Activated CD8-positive, alpha-beta memory T cell treated with anti-CD3 and anti-CD28 coated beads for 4 hours (primary cell): ENCODE results near the gene HJV.
A peak's percentile ranks its signal among the peaks of the same experiment; 100 is the strongest.

Experiments used
- DNase-seq, 2 donors: peaks; one replicate each; pipeline ENCODE4 v3.0.0-alpha.2; 2020; ENCODE audit warnings: low read depth in 2 of 2

The HJV gene

DNA sequence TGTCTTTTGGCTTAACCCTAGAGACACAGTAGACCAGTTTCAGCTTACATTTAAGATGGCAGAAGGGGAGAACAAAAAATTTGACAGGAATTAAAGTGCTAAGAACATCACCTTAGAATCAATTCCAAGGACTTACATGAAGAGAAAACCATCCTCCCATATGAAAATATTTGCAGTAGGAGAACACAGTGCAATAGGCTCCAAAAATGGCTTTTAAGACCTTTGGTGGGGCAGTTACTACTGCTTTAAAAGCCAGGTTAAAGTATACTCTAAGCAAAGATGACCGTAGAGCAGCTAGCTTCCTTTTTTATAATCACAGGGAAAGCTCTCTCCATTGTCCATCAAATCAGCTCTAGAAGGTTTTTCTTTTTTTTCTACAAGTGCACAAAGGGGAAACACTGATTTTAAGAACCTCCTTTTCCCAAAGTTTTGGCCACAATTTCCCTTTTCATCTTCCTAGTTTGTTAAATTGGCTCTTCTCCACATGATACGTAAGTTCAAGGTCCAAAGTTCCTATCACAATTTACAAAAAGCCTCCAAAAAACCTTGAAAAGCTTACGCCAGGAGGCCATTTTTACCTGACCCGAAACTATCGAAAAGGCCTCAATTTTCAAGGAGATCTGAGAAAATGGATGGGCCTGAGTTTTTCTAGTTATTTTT is 28.4 kb downstream of the HJV start:
- DNase-seq: no peak

DNA sequence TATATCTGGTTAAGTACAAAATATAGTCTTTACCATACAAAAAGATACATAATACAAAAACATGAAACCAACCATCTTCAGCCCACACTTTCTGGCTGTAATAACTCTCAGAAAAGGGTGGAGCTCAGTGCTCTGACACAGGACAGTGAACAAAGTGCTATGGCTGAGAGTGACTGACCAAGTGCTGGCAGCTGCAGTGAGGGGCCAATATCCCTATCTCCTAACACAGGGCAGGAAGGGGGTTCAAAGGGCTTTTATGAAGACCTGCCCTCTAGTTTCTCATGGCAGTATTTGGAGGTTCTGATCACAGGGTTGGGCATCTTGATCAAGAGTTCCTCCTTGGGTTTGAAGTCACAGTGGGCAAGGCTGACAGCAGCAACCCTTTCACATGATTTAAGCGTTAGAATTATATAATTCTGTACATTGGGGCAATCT is 29.0 kb downstream of the HJV start:
- no peak for DNase-seq

GRCh38 chr1:145991735-145992412 is 29.7 kb downstream of the HJV start:
- no peak for DNase-seq

DNA sequence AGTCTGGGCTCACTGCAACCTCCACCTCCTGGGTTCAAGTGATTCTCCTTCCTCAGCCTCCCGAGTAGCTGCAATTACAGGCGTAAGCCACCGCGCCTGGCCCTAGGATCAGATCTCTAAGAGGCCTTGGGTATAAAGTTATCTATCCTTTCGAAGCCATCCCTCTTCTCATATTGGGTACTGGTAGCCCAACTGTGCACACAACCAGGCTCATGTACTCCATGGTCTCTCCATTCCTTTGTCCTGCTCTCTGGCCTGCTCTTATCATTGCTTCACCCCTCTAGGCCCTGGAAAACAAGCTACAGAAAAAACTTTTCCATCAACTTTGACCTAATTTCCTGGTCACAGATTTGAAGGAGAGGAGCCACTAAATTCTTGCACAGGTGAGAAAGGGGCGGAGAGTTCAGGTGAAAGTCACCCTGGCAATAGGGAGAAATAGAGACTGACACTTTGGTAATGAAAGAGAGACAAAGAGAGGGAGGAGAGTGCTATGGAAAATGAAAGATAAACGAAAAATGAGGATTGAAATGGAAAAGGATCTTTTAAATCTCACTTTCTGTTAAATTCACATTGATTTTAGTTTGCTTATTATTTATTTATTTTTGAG is 31.2 kb downstream of the HJV start:
- no peak for DNase-seq

DNA sequence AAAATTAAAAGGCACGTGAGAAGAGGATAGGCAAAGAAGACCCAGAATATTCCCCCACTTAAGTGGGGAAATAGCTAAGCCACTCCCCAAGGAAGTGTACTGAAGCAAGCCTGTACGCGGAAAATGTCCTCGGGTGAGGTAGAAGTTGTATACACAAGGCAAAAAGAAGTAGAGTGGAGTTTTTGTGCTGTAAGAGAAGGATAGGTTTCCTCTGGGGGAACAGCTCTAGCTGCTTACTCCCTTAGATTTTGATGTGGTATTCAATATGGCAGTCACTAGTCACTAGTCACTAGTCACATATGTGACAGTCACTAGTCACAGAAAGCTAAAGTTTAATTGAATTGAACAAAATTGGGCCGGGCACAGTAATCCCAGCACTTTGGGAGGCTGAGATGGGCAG is 32.8 kb downstream of the HJV start:
- DNase-seq: no peak

GRCh38 chr1:145987926-145988325 is 33.6 kb downstream of the HJV start:
- no peak for DNase-seq

- DNase-seq: no peak
These were observed 35.0 kb downstream of the HJV start for GRCh38 chr1:145986551-145986950.

- DNase-seq: no peak
These were observed 35.8 kb downstream of the HJV start for GRCh38 chr1:145985502-145986439.

DNA sequence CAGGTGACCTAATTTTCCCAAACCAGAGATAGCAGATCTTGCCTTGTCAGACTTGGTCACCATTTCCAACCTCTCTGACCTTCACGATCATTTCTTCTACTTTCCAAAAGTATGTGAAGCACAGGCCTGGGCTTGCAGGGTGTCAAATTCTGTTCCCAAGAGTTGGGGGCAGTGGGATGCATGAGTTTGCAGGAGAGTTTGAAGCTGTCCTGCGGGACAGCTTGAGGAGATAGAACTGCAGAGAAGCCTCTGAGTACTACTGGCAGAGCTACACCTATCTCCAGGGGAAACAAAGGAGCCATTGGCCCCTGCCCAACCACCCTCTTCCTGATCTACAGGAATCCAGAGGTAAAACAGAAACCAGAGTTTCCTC is 36.4 kb downstream of the HJV start:
- no peak for DNase-seq

DNA sequence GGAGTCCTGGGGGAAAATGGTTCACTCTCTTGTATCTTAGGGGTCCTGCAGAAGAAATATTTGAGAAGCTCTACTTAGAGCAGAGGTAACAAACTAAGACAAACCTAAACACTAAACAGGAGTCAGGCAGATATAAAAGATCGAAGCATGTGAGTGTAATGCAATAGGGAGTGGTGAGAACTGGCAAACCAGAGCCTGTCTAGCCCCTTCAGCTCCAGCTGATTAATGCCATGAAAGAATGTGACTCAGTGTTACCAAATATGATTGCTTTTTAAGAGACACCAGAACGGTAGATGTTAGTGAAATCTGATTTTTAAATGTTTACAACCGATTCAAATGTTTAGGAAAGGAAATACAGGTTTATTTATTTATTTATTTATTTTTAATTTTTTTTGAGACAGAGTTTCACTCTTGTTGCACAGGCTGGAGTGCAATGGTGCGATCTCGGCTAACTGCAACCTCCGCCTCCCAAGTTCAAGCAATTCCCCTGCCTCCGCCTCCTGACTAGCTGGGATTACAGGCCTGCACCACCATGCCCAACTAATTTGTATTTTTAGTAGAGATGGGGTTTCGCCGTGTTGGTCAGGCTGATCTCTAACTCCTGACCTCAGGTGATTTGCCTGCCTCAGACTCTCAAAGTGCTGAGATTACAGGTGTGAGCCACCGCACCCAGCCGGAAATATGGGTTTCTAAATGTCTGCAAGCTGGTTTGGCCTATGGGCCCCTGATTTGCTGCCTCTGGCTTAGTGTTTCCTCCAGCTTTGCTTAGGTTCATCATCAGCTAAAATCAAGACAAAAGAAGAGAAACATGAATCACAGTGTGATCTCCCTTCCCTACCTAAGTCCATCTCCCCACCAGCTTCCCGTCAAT is 37.3 kb downstream of the HJV start:
- no peak for DNase-seq

GRCh38 chr1:145983206-145983675 is 38.3 kb downstream of the HJV start:
- DNase-seq: no peak

- no peak for DNase-seq
These were observed 39.4 kb downstream of the HJV start for GRCh38 chr1:145982010-145982723.

DNA sequence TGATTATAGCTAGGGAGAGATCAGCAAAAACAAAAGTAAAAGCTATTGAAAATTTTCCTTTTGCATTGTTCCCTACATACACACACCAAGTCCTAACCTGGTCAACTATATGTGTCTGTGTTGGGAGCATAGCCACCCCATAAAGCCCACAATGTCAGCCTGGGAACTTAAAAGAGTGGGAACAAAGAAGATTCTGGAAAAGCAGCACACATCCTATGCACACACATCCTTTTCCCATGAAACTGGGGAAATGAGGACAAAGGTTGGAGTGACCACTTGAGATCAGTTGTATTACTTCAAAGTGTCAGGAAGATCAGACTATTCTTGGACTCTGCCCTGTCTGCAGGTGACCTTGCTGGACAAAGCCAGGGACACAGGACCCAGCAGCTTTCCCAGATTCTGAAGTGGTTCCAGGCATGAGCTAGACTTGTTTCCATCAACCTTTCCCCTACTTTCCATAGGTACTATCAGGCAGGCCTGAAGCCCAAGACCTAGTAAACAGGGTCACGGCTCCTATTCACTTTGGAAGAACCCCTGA is 41.0 kb downstream of the HJV start:
- DNase-seq: no peak

- no peak for DNase-seq
These were observed 41.6 kb downstream of the HJV start for GRCh38 chr1:145979746-145980456.

DNA sequence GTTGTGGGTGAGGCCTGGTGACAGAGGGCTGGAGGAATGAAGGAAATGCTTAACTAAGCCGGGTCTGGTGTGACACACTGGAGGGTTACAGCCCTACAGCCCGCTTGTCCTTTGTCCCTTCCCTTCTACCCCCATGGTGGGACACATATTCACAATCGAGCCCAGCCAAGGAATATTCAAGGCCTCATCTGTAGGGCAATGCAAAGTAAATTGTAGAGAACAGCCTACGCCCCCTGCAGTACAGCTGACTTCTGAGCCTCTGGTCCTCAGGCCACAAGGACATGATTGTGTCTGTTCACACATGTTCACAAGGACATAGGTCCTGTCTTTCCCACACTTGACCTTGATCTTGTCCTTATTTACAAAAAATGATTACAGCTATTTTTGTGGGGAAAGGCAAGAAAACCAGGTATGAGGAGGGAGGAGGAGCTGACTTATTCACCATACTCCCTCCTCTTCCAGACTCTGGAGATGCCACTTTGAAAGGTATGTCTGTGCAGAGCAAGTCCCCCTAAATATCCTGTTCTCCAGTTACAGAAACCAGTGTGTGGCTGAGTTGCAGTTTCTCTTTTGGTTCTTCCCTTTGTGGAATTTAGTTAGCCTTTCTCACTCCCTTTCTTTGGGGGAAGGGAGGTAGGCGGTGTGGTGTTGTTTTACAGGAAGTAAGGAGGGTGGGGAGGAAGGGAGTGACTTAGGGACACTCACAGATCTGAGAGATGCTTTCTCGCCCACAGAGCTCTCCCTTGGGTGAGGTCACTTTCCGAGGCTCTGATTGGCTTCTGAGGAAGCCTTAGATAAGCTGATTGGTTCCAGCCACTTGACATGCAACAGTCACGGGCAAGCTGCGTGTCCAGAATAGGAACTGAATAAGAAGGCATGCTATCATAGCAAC is 42.4 kb downstream of the HJV start:
- DNase-seq: peak; percentile 53 to 74

DNA sequence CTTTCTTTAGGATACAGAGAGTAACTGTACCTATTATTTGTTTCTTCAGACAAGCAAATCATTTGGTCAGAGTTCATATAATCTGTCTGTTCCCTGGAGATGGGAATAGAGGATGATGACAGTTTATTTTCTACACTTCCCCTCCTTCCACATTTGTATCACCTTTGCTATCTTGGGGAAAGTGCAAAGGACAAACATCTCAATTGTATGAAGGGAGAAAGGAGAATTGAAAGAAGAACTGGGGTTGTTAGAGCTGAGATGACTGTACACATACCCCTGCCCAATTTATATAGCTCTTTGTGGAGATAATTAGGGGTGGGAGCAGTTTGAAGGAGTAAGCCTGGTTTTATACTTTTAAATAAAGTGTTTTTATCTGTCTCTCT is 43.1 kb downstream of the HJV start:
- no peak for DNase-seq

DNA sequence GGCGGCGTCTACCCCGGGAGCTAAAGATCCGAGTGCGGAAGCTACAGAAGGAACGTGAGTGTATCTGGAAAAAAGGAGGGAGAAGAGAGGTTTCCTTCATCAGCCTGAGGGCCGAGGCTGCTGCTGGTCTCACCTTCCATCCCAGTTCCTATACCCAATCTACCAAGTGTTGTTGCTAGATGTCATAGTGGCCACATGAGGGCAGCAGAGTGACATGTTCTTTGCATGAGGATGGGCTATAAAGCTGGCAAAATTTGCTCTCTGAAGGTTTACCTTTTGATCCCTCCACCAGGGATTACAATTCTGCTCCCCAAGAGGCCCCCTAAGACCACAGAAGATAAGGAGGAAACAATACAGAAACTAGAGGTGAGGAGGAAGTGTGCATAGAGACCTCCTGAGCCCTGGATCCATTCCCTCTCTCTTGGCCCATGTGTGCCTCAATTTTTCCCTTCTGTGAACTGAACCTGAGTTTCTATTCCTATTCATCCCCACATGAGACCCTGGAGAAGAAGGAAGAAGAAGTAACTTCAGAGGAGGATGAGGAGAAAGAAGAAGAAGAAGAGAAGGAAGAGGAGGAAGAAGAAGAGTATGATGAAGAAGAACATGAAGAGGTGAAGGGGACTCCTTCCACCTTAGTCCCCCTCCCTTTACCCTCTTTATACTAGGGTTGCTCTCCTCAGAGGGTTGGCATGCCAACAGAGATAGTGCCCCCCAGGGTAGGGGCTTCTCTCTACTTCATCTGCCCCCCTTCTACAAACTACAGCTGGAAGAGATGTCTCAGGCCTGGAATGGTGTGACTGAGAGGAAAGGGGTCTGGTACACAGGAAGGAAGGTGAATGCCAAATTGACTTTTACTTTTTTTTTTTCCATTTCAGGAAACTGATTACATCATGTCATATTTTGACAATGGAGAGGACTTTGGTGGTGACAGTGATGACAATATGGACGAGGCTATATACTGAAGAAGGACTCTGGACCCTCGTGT is 43.8 kb downstream of the HJV start:
- peak; percentile 45 to 60 for DNase-seq
